Neural crest cell (in vitro differentiated cells): ENCODE measurements around the gene LBR. TPM values are rescaled to one million over a fixed set of nuclear protein-coding genes. Genes with fewer than 3 reads are reported as not detected.

Experiments
- DNase-seq: peaks from one replicate; pipeline ENCODE4 v3.0.0; 2021; ENCODE audit warnings: low read depth, mixed read lengths, low spot score
- H3K27ac Mint-ChIP-seq: one replicate; pipeline ENCODE4 v1.8.0; 2021; ENCODE audit warnings: mild to moderate bottlenecking, mixed read lengths; ENCODE audit not compliant: unreplicated experiment
- H3K27me3 Mint-ChIP-seq: 2 replicates; pipeline ENCODE4 v1.8.0; 2021; ENCODE audit warnings: low read depth, mild to moderate bottlenecking, mixed read lengths
- H3K36me3 Mint-ChIP-seq: 2 replicates; pipeline ENCODE4 v1.8.0; 2021; ENCODE audit warnings: low read depth, mild to moderate bottlenecking, mixed read lengths
- H3K4me1 Mint-ChIP-seq: 2 replicates; pipeline ENCODE4 v1.8.0; 2021; ENCODE audit warnings: mixed read lengths
- H3K4me3 Mint-ChIP-seq: one replicate; pipeline ENCODE4 v1.8.0; 2021; ENCODE audit warnings: mild to moderate bottlenecking, mixed read lengths
- H3K9me3 Mint-ChIP-seq: 2 replicates; pipeline ENCODE4 v1.8.0; 2021; ENCODE audit warnings: mixed read lengths
- total RNA-seq: library from RNA; stranded (reverse); gene quantifications from 2 replicates; pipeline ENCODE4 v1.2.1, GENCODE V29; 2021
- TF ChIP-seq, protein P1 (sequence below): fragments of 200-600 bp; sonication (generic); conservative IDR thresholded peaks from 2 replicates; pipeline ENCODE4 v1.5.0; 2021; ENCODE audit warnings: antibody characterized with exemption, mild to moderate bottlenecking

Gene LBR
- total RNA-seq, 1 donor from 2014 or later = 181 TPM

- TF ChIP-seq, protein P1, sequence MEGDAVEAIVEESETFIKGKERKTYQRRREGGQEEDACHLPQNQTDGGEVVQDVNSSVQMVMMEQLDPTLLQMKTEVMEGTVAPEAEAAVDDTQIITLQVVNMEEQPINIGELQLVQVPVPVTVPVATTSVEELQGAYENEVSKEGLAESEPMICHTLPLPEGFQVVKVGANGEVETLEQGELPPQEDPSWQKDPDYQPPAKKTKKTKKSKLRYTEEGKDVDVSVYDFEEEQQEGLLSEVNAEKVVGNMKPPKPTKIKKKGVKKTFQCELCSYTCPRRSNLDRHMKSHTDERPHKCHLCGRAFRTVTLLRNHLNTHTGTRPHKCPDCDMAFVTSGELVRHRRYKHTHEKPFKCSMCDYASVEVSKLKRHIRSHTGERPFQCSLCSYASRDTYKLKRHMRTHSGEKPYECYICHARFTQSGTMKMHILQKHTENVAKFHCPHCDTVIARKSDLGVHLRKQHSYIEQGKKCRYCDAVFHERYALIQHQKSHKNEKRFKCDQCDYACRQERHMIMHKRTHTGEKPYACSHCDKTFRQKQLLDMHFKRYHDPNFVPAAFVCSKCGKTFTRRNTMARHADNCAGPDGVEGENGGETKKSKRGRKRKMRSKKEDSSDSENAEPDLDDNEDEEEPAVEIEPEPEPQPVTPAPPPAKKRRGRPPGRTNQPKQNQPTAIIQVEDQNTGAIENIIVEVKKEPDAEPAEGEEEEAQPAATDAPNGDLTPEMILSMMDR = no peak
- H3K4me1 Mint-ChIP-seq = peaks cover 23% of the 10 kb centered on the region
- no peaks in the 10 kb centered on the region for H3K27me3 Mint-ChIP-seq
- no peaks in the 10 kb centered on the region for H3K9me3 Mint-ChIP-seq
- DNase-seq = no peak
- H3K27ac Mint-ChIP-seq = no peak overlapping the region
- H3K36me3 Mint-ChIP-seq = peaks cover 2% of the 10 kb centered on the region
- no peak overlapping the region for H3K4me3 Mint-ChIP-seq
These were observed 24.1 kb upstream of the LBR start for GRCh38 chr1:225451840-225452515.

DNA sequence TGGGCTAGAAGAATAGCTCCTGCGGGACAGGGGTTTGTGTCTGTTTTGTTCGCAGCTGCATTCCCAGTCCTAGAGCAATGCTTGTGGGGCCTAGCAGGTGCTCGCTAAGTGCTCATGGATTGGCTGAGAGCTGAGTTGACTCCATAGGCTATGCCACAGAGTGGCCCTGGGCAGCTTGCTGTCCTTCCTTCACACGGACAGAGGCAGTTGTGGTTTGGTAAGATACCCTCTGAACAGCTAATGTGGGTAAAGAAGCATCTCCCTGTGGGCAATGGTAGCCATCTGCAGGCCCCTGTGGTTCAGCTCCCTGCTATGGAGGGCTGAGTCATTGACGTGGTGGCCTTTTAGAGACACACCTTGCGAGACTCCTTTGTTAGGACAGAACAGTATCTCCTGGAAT, 23.5 kb upstream of the LBR start:
- no peak overlapping the region for H3K27ac Mint-ChIP-seq
- no peaks in the 10 kb centered on the region for H3K36me3 Mint-ChIP-seq
- no peak overlapping the region for H3K4me3 Mint-ChIP-seq
- no peak for DNase-seq
- H3K9me3 Mint-ChIP-seq = no peaks in the 10 kb centered on the region
- peaks cover 27% of the 10 kb centered on the region for H3K4me1 Mint-ChIP-seq
- no peaks in the 10 kb centered on the region for H3K27me3 Mint-ChIP-seq
- TF ChIP-seq, protein P1 = no peak

- H3K27ac Mint-ChIP-seq = no peak overlapping the region
- no peaks in the 10 kb centered on the region for H3K27me3 Mint-ChIP-seq
- TF ChIP-seq, protein P1 = no peak
- H3K4me3 Mint-ChIP-seq = no peak overlapping the region
- no peaks in the 10 kb centered on the region for H3K36me3 Mint-ChIP-seq
- no peak for DNase-seq
- H3K9me3 Mint-ChIP-seq = no peaks in the 10 kb centered on the region
- peaks cover 33% of the 10 kb centered on the region for H3K4me1 Mint-ChIP-seq
These were observed 22.8 kb upstream of the LBR start for GRCh38 chr1:225450491-225451191.

DNA sequence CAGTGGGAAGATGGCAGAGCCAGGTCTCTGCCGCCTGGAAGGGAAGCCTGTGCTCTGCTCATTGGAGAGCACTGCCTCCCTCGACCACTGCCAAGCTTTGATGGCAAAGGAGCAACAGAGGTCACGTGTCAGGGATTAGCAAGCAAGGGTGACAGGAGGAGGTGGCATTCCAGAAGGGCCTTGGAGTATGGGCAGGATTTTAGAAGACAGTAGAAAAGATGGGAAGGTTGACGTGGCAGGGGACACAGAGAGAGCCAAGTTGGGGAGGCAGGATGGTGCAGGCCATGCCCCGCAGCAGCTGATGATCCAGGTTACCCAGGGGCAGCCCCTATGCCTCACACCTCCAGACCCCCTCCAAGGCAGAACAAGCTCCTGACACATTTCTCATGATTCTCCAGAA, 21.9 kb upstream of the LBR start:
- Mint-ChIP-seq H3K27me3 (no peaks in the 10 kb centered on the region), H3K4me1 (peaks cover 37% of the 10 kb centered on the region), H3K27ac (peak overlapping the region; percentile 21), H3K4me3 (no peak overlapping the region), H3K36me3 (no peaks in the 10 kb centered on the region), H3K9me3 (no peaks in the 10 kb centered on the region)
- TF ChIP-seq, protein P1 = no peak
- no peak for DNase-seq

GRCh38 chr1:225449261-225449660, 21.4 kb upstream of the LBR start:
- no peaks in the 10 kb centered on the region for H3K9me3 Mint-ChIP-seq
- H3K27me3 Mint-ChIP-seq = no peaks in the 10 kb centered on the region
- H3K4me1 Mint-ChIP-seq = peaks cover 34% of the 10 kb centered on the region
- no peaks in the 10 kb centered on the region for H3K36me3 Mint-ChIP-seq
- H3K4me3 Mint-ChIP-seq = no peak overlapping the region
- no peak for DNase-seq
- TF ChIP-seq, protein P1 = no peak
- no peak overlapping the region for H3K27ac Mint-ChIP-seq
